ENCODE results near the gene GYS1.

DNA sequence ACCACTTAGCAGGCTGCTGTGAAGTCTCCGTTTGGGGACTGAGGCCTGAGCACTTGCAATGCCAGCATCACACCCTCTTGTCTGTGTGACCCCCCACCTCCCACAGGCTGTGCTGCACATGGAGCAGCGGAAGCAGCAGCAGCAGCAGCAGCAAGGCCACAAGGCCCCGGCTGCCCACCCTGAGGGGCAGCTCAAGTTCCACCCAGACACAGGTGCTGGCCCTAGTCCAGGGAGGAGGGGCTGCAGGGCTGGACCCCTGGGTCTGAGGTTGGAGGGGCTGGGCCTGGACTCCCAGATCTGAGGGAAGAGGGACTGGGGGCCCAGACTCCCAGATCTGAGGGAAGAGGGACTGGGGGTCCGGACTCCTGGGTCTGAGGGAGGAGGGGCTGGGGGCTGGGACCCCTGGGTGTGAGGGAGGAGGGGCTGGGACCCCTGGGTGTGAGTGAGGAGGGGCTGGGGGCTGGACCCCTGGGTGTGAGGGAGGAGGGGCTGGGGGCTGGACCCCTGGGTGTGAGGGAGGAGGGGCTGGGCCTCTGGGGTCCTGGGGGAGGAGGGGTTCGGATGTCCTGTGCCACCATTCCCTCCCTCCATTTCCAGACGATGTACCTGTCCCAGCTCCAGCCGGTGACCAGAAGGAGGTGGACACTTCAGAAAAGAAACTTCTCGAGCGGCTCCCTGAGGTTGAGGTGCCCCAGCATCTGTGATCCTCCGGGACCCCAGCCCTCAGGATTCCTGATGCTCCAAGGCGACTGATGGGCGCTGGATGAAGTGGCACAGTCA lies 71.2 kb downstream of the GYS1 start:
- TF ChIP-seq, protein P1, sequence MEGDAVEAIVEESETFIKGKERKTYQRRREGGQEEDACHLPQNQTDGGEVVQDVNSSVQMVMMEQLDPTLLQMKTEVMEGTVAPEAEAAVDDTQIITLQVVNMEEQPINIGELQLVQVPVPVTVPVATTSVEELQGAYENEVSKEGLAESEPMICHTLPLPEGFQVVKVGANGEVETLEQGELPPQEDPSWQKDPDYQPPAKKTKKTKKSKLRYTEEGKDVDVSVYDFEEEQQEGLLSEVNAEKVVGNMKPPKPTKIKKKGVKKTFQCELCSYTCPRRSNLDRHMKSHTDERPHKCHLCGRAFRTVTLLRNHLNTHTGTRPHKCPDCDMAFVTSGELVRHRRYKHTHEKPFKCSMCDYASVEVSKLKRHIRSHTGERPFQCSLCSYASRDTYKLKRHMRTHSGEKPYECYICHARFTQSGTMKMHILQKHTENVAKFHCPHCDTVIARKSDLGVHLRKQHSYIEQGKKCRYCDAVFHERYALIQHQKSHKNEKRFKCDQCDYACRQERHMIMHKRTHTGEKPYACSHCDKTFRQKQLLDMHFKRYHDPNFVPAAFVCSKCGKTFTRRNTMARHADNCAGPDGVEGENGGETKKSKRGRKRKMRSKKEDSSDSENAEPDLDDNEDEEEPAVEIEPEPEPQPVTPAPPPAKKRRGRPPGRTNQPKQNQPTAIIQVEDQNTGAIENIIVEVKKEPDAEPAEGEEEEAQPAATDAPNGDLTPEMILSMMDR (conservative IDR thresholded peaks at IDR 0.05 in 1 of 2, IDR thresholded peaks at IDR 0.05 in 1 of 2; ENCODE audit: extremely low read depth in 1 of 2, insufficient read depth in 1 of 2, low read depth in 1 of 2, low read length in 2 of 2): no peak
- no peak for TF ChIP-seq EZH2 (IDR thresholded peaks at IDR 0.05; ENCODE audit: borderline replicate concordance, low read length)

Data from mammary epithelial cell (primary cell).